Measurements from ENCODE around the gene BAIAP2. TPM values are rescaled to one million over a fixed set of nuclear protein-coding genes. Genes with fewer than 3 reads are reported as not detected.
"Not testable (repeated sequence)": the region's sequence is repeated elsewhere in the genome, so short reads cannot be mapped to it uniquely, and the experiment has no call there.

The BAIAP2 gene
- total RNA-seq, 2 experiments from 2014 or later: 3.3 to 3.6 TPM

GRCh38 chr17:81028506-81028858, 6.5 kb upstream of the BAIAP2 start:
- CTCF ChIA-PET: interaction anchor here (1.8 kb wide), 1 partner anchor 73 kb away, joined by 5 read pairs; no protein-coding TSS in a partner anchor
- Mint-ChIP-seq H3K27me3 (peaks cover 23% of the 10 kb centered on the region), H3K9me3 (peaks cover 7% of the 10 kb centered on the region), H3K27ac (no peak overlapping the region), H3K36me3 (no peaks in the 10 kb centered on the region), H3K4me1 (ENCODE audit: low read depth) (peaks cover 4% of the 10 kb centered on the region), H3K4me3 (no peak overlapping the region)
- POLR2A ChIA-PET: no interaction called here
- DNase-seq: no peak
- intact Hi-C loops (cut with micrococcal nuclease): no loop called here

GRCh38 chr17:81029859-81030258, 5.1 kb upstream of the BAIAP2 start:
- Mint-ChIP-seq H3K4me1 (ENCODE audit: low read depth) (peaks cover 6% of the 10 kb centered on the region), H3K36me3 (no peaks in the 10 kb centered on the region), H3K4me3 (no peak overlapping the region), H3K27me3 (peaks cover 24% of the 10 kb centered on the region), H3K9me3 (peaks cover 7% of the 10 kb centered on the region), H3K27ac (no peak overlapping the region)
- CTCF ChIA-PET: no interaction called here
- intact Hi-C loops (cut with micrococcal nuclease): loop anchor here (10.0 kb wide), 1 partner anchor 195 kb away; the partner anchor contains the start of gene CEP131
- POLR2A ChIA-PET: no interaction called here
- DNase-seq: no peak

- peaks cover 22% of the 10 kb centered on the region for H3K27me3 Mint-ChIP-seq
- CTCF ChIA-PET; H3K36me3 Mint-ChIP-seq; H3K4me3 Mint-ChIP-seq; DNase-seq; H3K9me3 Mint-ChIP-seq; H3K4me1 Mint-ChIP-seq (ENCODE audit: low read depth); POLR2A ChIA-PET; H3K27ac Mint-ChIP-seq: not testable (repeated sequence)
- intact Hi-C loops (cut with micrococcal nuclease): loop anchor here (10.0 kb wide), 1 partner anchor 194 kb away; the partner anchor contains the start of gene CEP131
Observed at GRCh38 chr17:81030312-81030711, 4.6 kb upstream of the BAIAP2 start.

- ChIA-PET CTCF (interaction anchor here (1.4 kb wide), 1 partner anchor 7 kb away, joined by 5 read pairs; no protein-coding TSS in a partner anchor), POLR2A (no interaction called here)
- peaks cover 10% of the 10 kb centered on the region for H3K4me1 Mint-ChIP-seq (ENCODE audit: low read depth)
- no peak overlapping the region for H3K27ac Mint-ChIP-seq
- DNase-seq: no peak
- H3K27me3 Mint-ChIP-seq: peaks cover 23% of the 10 kb centered on the region
- no peaks in the 10 kb centered on the region for H3K36me3 Mint-ChIP-seq
- H3K4me3 Mint-ChIP-seq: no peak overlapping the region
- intact Hi-C loops (cut with micrococcal nuclease): loop anchor here (10.0 kb wide), 1 partner anchor 194 kb away; the partner anchor contains the start of gene CEP131
- H3K9me3 Mint-ChIP-seq: peaks cover 7% of the 10 kb centered on the region
Observed at GRCh38 chr17:81030741-81031565, 4.0 kb upstream of the BAIAP2 start.

GRCh38 chr17:81031566-81032550, 3.1 kb upstream of the BAIAP2 start:
- Mint-ChIP-seq H3K9me3 (peaks cover 5% of the 10 kb centered on the region), H3K36me3 (no peaks in the 10 kb centered on the region), H3K4me3 (no peak overlapping the region), H3K27ac (no peak overlapping the region), H3K4me1 (ENCODE audit: low read depth) (peaks cover 10% of the 10 kb centered on the region), H3K27me3 (peaks cover 18% of the 10 kb centered on the region)
- ChIA-PET POLR2A (no interaction called here), CTCF (interaction anchor here (1.4 kb wide), 1 partner anchor 8 kb away, joined by 5 read pairs; no protein-coding TSS in a partner anchor)
- DNase-seq: no peak
- intact Hi-C loops (cut with micrococcal nuclease): loop anchor here (10.0 kb wide), 1 partner anchor 193 kb away; the partner anchor contains the start of gene CEP131

- CTCF ChIA-PET: interaction anchor here (1.9 kb wide), 1 partner anchor 9 kb away, joined by 10 read pairs; no protein-coding TSS in a partner anchor
- Mint-ChIP-seq H3K4me1 (ENCODE audit: low read depth) (peaks cover 10% of the 10 kb centered on the region), H3K27me3 (peaks cover 17% of the 10 kb centered on the region), H3K36me3 (no peaks in the 10 kb centered on the region), H3K9me3 (no peaks in the 10 kb centered on the region), H3K27ac (no peak overlapping the region), H3K4me3 (no peak overlapping the region)
- intact Hi-C loops (cut with micrococcal nuclease): loop anchor here (10.0 kb wide), 1 partner anchor 192 kb away; the partner anchor contains the start of gene CEP131
- POLR2A ChIA-PET: no interaction called here
- no peak for DNase-seq
Observed at GRCh38 chr17:81032641-81033480, 2.1 kb upstream of the BAIAP2 start.

GRCh38 chr17:81033535-81034167, 1.3 kb upstream of the BAIAP2 start:
- POLR2A ChIA-PET: no interaction called here

GRCh38 chr17:81034168-81034777, 678 bp upstream of the BAIAP2 start:
- ChIA-PET POLR2A (no interaction called here), CTCF (interaction anchor here (1.9 kb wide), 1 partner anchor 11 kb away, joined by 10 read pairs; no protein-coding TSS in a partner anchor)
- no peaks in the 10 kb centered on the region for H3K36me3 Mint-ChIP-seq
- intact Hi-C loops (cut with micrococcal nuclease): loop anchor here (10.0 kb wide), 1 partner anchor 191 kb away; the partner anchor contains the start of gene CEP131
- peak overlapping the region; percentile 65 for H3K4me3 Mint-ChIP-seq
- H3K4me1 Mint-ChIP-seq (ENCODE audit: low read depth): peaks cover 10% of the 10 kb centered on the region
- H3K27me3 Mint-ChIP-seq: peaks cover 13% of the 10 kb centered on the region
- no peaks in the 10 kb centered on the region for H3K9me3 Mint-ChIP-seq
- H3K27ac Mint-ChIP-seq: no peak overlapping the region
- DNase-seq: no peak

More at GRCh38 chr17:81033535-81034167, 1.3 kb upstream of the BAIAP2 start:
- Mint-ChIP-seq H3K36me3 (no peaks in the 10 kb centered on the region), H3K27ac (no peak overlapping the region), H3K27me3 (peaks cover 17% of the 10 kb centered on the region), H3K4me1 (ENCODE audit: low read depth) (peaks cover 10% of the 10 kb centered on the region), H3K4me3 (peak overlapping the region; percentile 65), H3K9me3 (no peaks in the 10 kb centered on the region)
- CTCF ChIA-PET: interaction anchor here (1.9 kb wide), 1 partner anchor 10 kb away, joined by 10 read pairs; no protein-coding TSS in a partner anchor
- intact Hi-C loops (cut with micrococcal nuclease): loop anchor here (10.0 kb wide), 1 partner anchor 191 kb away; the partner anchor contains the start of gene CEP131
- DNase-seq: no peak

- H3K36me3 Mint-ChIP-seq: no peaks in the 10 kb centered on the region
- no peak overlapping the region for H3K27ac Mint-ChIP-seq
- peaks cover 10% of the 10 kb centered on the region for H3K4me1 Mint-ChIP-seq (ENCODE audit: low read depth)
- CTCF ChIA-PET: interaction anchor here (1.6 to 4.7 kb wide), 2 partner anchors 12 to 66 kb away, joined by 5 to 19 read pairs; no protein-coding TSS in a partner anchor
- H3K27me3 Mint-ChIP-seq: peaks cover 13% of the 10 kb centered on the region
- H3K4me3 Mint-ChIP-seq: peak overlapping the region; percentile 68
- peak; percentile 22 for DNase-seq
- POLR2A ChIA-PET: interaction anchor here (0.6 kb wide), 1 partner anchor 62 kb away, joined by 3 read pairs; no protein-coding TSS in a partner anchor
- intact Hi-C loops (cut with micrococcal nuclease): loop anchor here (10.0 kb wide), 1 partner anchor 189 kb away; the partner anchor contains the start of gene CEP131
- H3K9me3 Mint-ChIP-seq: no peaks in the 10 kb centered on the region
Observed at GRCh38 chr17:81035521-81036196, 708 bp downstream of the BAIAP2 start.

Data from activated CD4-positive, alpha-beta memory T cell treated with anti-CD3 and anti-CD28 coated beads for 36 hours (primary cell).